Liver (tissue), 9 donors: ENCODE data around the gene GUCA1A. TPM values are rescaled to one million over a fixed set of nuclear protein-coding genes. Genes with fewer than 3 reads are reported as not detected.

ENCODE experiments used
- DNase-seq: peaks from one replicate; pipeline ENCODE4 v3.0.0-alpha.2; 2017; ENCODE audit warnings: low spot score
- H3K27ac ChIP-seq, 2 donors: one replicate each; pipeline ENCODE4 v1.7.0; 2013; ENCODE audit warnings: inconsistent platforms in 2 of 2, low read length in 2 of 2, control low read depth in 1 of 2, low read depth in 1 of 2, mild to moderate bottlenecking in 1 of 2
- H3K27me3 ChIP-seq, 4 donors: one replicate each; pipeline versions ENCODE4 v1.6.1 to v1.7.0; 2013; ENCODE audit warnings: low read length in 3 of 4, inconsistent platforms in 1 of 4, mild to moderate bottlenecking in 1 of 4, moderate library complexity in 1 of 4; ENCODE audit not compliant: control insufficient read depth in 4 of 4, insufficient read depth in 4 of 4
- H3K36me3 ChIP-seq, 4 donors: one replicate each; pipeline versions ENCODE4 v1.6.1 to v1.7.0; 2013; ENCODE audit warnings: low read length in 3 of 4, mild to moderate bottlenecking in 3 of 4, low read depth in 1 of 4, moderate library complexity in 1 of 4; ENCODE audit not compliant: control insufficient read depth in 4 of 4, insufficient read depth in 3 of 4
- H3K4me1 ChIP-seq, 4 donors: one replicate each; pipeline versions ENCODE4 v1.6.1 to v1.7.0; 2013; ENCODE audit warnings: low read length in 3 of 4, mild to moderate bottlenecking in 3 of 4, moderate library complexity in 1 of 4; ENCODE audit not compliant: control insufficient read depth in 4 of 4, insufficient read depth in 4 of 4
- H3K4me3 ChIP-seq, 3 donors: one replicate each; pipeline versions ENCODE4 v1.6.1 to v1.7.0; 2013; ENCODE audit warnings: low read length in 3 of 3, control low read depth in 1 of 3, low read depth in 1 of 3, mild to moderate bottlenecking in 1 of 3
- H3K9ac ChIP-seq, 2 donors: one replicate each; pipeline ENCODE4 v1.7.0; 2013; ENCODE audit warnings: low read length in 2 of 2, mild to moderate bottlenecking in 2 of 2, moderate library complexity in 2 of 2, control low read depth in 1 of 2, low read depth in 1 of 2
- H3K9me3 ChIP-seq, 4 donors: one replicate each; pipeline versions ENCODE4 v1.6.1 to v1.7.0; 2013; ENCODE audit warnings: low read length in 3 of 4; ENCODE audit not compliant: control insufficient read depth in 4 of 4
- FOXA1 ChIP-seq: IDR thresholded peaks from 2 replicates; pipeline ENCODE4 v1.6.1; 2016; ENCODE audit warnings: antibody characterized with exemption
- GABPA ChIP-seq, 2 donors: IDR thresholded peaks in 1 of 2; conservative IDR thresholded peaks in 1 of 2; 2 replicates each; pipeline ENCODE4 v1.6.1; 2016; ENCODE audit warnings: antibody characterized with exemption in 2 of 2, mild to moderate bottlenecking in 1 of 2, moderate library complexity in 1 of 2
- HNF4A ChIP-seq, 2 donors: conservative IDR thresholded peaks; 2 replicates each; pipeline ENCODE4 v1.6.1; 2016; ENCODE audit warnings: antibody characterized with exemption in 2 of 2, mild to moderate bottlenecking in 2 of 2
- JUND ChIP-seq, 2 donors: IDR thresholded peaks; 2 replicates each; pipeline ENCODE4 v1.6.1; 2016; ENCODE audit warnings: antibody characterized with exemption in 2 of 2
- NR2F2 ChIP-seq: IDR thresholded peaks from 2 replicates; pipeline ENCODE4 v1.6.1; 2016; ENCODE audit warnings: antibody characterized with exemption
- RAD21 ChIP-seq, 2 donors: IDR thresholded peaks; 2 replicates each; pipeline ENCODE4 v1.6.1; 2016; ENCODE audit warnings: antibody characterized with exemption in 2 of 2, mild to moderate bottlenecking in 2 of 2
- RXRA ChIP-seq, 2 donors: IDR thresholded peaks; 2 replicates each; pipeline ENCODE4 v1.6.1; 2017 to 2018; ENCODE audit warnings: antibody characterized with exemption in 2 of 2, mild to moderate bottlenecking in 1 of 2
- SP1 ChIP-seq: IDR thresholded peaks from 2 replicates; pipeline ENCODE4 v1.6.1; 2018; ENCODE audit warnings: antibody characterized with exemption, mild to moderate bottlenecking
- TAF1 ChIP-seq: conservative IDR thresholded peaks from 2 replicates; pipeline ENCODE4 v1.6.1; 2016; ENCODE audit warnings: antibody characterized with exemption, mild to moderate bottlenecking
- YY1 ChIP-seq: IDR thresholded peaks from 2 replicates; pipeline ENCODE4 v1.6.1; 2016; ENCODE audit warnings: antibody characterized with exemption, mild to moderate bottlenecking
- WGBS: extraction: QIAGEN DNeasy Blood & Tissue Kit; methylation state at CpG from one replicate; pipeline ENCODE4 v1.1.7; 2013; 5-methylcytosine and 5-hydroxymethylcytosine counted together
- polyA plus RNA-seq, 2 donors: library from polyadenylated mRNA; stranded (reverse) in 1 of 2; unstranded in 1 of 2; fragments of 200-250 nt in 1 of 2; fragments of >200 nt in 1 of 2; fragmentation: Nextera tagmentation in 1 of 2; extraction: Ambion mirVana in 1 of 2; gene quantifications; one replicate each; pipeline versions ENCODE4 v1.2.1 to v1.2.3, GENCODE V29; 2013 to 2015
- total RNA-seq, 2 donors: library from RNA; depleted of rRNA; stranded (reverse); fragments of >200 nt; gene quantifications; one replicate each; pipeline ENCODE4 v1.2.3, GENCODE V29; 2014
- TF ChIP-seq, protein P1 (sequence below): IDR thresholded peaks from 2 replicates; pipeline ENCODE4 v1.6.1; 2016; ENCODE audit warnings: antibody characterized with exemption, mild to moderate bottlenecking
- TF ChIP-seq, protein P2 (sequence below): IDR thresholded peaks from 2 replicates; pipeline ENCODE4 v1.6.1; 2016; ENCODE audit warnings: antibody characterized with exemption
- donor health status: healthy.
- donor health status: healthy.
- donor health status: healthy.
- donor health status: healthy.
- donor health status: healthy.

GUCA1A gene
- total and polyA plus RNA-seq, 4 donors, result not detected

DNA sequence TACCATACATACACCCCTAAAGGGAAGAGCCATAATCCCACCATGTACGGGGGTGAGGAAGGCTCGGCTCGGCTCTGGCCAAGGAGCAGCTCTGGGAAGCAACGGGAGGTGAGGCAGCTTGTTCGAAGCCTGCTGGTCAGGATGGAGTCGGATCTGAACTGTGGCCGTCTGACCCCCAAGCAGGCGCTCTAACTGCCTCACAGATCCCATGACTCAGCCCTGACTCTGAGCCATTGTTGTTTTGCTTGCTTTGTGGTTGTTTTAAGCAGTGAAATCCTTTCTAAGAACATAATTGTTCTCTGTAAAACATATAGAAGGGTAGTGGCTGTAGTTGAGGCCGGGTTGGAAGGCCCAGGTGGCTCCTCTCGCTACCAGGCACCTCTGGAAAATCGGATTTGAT, 41.6 kb upstream of the GUCA1A start (continued):
- TF ChIP-seq, protein P1, sequence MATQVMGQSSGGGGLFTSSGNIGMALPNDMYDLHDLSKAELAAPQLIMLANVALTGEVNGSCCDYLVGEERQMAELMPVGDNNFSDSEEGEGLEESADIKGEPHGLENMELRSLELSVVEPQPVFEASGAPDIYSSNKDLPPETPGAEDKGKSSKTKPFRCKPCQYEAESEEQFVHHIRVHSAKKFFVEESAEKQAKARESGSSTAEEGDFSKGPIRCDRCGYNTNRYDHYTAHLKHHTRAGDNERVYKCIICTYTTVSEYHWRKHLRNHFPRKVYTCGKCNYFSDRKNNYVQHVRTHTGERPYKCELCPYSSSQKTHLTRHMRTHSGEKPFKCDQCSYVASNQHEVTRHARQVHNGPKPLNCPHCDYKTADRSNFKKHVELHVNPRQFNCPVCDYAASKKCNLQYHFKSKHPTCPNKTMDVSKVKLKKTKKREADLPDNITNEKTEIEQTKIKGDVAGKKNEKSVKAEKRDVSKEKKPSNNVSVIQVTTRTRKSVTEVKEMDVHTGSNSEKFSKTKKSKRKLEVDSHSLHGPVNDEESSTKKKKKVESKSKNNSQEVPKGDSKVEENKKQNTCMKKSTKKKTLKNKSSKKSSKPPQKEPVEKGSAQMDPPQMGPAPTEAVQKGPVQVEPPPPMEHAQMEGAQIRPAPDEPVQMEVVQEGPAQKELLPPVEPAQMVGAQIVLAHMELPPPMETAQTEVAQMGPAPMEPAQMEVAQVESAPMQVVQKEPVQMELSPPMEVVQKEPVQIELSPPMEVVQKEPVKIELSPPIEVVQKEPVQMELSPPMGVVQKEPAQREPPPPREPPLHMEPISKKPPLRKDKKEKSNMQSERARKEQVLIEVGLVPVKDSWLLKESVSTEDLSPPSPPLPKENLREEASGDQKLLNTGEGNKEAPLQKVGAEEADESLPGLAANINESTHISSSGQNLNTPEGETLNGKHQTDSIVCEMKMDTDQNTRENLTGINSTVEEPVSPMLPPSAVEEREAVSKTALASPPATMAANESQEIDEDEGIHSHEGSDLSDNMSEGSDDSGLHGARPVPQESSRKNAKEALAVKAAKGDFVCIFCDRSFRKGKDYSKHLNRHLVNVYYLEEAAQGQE, result no peak
- TF ChIP-seq HNF4A (conservative IDR thresholded peaks at IDR 0.05) (no peak), YY1 (no peak)
- TF ChIP-seq, protein P2, sequence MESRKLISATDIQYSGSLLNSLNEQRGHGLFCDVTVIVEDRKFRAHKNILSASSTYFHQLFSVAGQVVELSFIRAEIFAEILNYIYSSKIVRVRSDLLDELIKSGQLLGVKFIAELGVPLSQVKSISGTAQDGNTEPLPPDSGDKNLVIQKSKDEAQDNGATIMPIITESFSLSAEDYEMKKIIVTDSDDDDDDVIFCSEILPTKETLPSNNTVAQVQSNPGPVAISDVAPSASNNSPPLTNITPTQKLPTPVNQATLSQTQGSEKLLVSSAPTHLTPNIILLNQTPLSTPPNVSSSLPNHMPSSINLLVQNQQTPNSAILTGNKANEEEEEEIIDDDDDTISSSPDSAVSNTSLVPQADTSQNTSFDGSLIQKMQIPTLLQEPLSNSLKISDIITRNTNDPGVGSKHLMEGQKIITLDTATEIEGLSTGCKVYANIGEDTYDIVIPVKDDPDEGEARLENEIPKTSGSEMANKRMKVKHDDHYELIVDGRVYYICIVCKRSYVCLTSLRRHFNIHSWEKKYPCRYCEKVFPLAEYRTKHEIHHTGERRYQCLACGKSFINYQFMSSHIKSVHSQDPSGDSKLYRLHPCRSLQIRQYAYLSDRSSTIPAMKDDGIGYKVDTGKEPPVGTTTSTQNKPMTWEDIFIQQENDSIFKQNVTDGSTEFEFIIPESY, result no peak

DNA sequence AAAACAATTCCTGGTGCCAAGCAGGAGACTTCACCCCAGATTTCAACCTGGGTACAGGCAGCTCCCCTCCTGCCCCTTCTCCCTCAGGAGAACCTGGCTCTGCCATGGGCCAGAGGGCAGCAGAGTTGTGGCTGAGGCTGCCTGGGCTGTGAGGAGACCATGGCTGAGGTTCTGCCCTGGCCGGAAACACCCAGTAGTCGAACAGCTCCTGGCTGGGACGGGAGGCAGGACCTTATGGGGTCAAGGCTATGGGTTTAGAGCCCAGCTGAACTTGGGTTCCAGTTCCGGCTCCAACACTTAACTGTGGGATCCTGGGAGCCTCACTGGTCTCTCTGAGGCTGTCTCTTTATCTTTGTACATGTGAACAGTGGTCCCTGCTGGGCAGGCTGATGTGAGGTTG, 39.2 kb upstream of the GUCA1A start:
- TF ChIP-seq FOXA1 (no peak), RXRA (IDR thresholded peaks at IDR 0.05) (no peak), RAD21 (IDR thresholded peaks at IDR 0.05) (no peak), YY1 (no peak), SP1 (no peak), TAF1 (no peak), JUND (IDR thresholded peaks at IDR 0.05) (no peak), GABPA (IDR thresholded peaks at IDR 0.05 in 1 of 2, conservative IDR thresholded peaks at IDR 0.05 in 1 of 2) (no peak), NR2F2 (no peak)
- TF ChIP-seq, protein P1, result no peak
- TF ChIP-seq, protein P2, result no peak
- WGBS, result 92% methylated on average over 4 of the region's 4 CpGs
- peaks cover 0 to 2% (median 0%) of the 10 kb centered on the region in 4 donors for H3K4me1 ChIP-seq
- H3K36me3 ChIP-seq, result no peaks in the 10 kb centered on the region
- H3K27me3 ChIP-seq, result no peaks in the 10 kb centered on the region
- no peaks in the 10 kb centered on the region for H3K9me3 ChIP-seq
- H3K9ac ChIP-seq, result no peak overlapping the region
- no peak overlapping the region for H3K4me3 ChIP-seq
- no peak overlapping the region for H3K27ac ChIP-seq
- DNase-seq, result no peak
